Gastroesophageal sphincter (tissue), 3 donors: ENCODE data around the gene FAM240A.

Experiments
- EP300 ChIP-seq: sonication (generic); formaldehyde crosslinking; IDR thresholded peaks from one replicate; pipeline ENCODE4 v1.6.1; 2017; ENCODE audit warnings: antibody characterized with exemption, mild to moderate bottlenecking
- TF ChIP-seq, protein P1 (sequence below), 4 experiments: fragments of 200-600 bp in 2 of 4; fragments of 450-650 bp in 2 of 4; sonication (generic) in 1 of 4; IDR thresholded peaks; one replicate each; pipeline ENCODE4 v1.5.1; 2017 to 2019; ENCODE audit warnings: antibody characterized with exemption in 4 of 4, mild to moderate bottlenecking in 2 of 4, moderate library complexity in 2 of 4

DNA sequence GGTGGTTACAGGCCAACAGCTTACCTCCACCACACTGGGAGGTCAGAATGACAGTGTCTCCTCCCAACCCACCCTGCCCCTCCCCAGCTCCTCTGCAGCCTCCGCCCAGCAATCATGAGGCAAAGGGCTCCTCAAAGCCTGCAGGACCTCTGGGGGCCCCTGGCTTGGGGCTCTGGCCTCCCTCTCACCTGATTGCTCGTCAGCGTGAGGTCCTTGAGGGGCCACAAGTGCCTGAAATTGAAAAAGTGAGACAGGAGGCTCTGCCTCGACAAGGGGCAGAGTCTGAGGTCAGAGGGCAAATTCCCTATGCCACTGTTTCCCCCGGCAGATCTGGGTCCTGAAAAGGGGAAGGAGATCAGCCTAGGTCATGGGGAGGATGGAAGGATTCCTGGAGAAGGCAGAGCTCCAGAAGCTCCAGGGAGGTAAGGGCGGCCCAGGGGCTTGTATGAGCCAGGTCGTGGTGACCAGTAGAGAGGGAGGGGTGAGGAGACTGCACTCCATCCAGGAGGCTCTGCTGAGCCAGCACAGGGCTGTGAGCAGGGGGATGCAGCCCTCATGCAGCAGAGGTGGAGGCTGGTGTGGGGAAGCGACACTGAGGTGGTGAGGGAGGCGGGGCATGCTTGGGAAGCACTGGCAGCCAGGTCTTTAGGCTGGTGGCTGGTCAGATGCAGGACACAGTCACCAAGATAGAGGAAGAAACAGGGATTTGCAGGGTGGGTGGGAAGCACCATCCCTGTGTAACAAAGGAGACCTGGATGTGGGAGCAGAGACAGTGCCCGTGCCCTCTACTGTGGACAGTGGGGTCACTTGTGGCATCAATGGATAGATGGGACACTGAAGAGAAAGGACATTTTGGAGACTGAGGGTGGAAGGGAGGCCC, 61.1 kb downstream of the FAM240A start:
- no peak for TF ChIP-seq EP300
- TF ChIP-seq, protein P1, sequence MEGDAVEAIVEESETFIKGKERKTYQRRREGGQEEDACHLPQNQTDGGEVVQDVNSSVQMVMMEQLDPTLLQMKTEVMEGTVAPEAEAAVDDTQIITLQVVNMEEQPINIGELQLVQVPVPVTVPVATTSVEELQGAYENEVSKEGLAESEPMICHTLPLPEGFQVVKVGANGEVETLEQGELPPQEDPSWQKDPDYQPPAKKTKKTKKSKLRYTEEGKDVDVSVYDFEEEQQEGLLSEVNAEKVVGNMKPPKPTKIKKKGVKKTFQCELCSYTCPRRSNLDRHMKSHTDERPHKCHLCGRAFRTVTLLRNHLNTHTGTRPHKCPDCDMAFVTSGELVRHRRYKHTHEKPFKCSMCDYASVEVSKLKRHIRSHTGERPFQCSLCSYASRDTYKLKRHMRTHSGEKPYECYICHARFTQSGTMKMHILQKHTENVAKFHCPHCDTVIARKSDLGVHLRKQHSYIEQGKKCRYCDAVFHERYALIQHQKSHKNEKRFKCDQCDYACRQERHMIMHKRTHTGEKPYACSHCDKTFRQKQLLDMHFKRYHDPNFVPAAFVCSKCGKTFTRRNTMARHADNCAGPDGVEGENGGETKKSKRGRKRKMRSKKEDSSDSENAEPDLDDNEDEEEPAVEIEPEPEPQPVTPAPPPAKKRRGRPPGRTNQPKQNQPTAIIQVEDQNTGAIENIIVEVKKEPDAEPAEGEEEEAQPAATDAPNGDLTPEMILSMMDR (IDR thresholded peaks at IDR 0.05): no peak
